Measurements from ENCODE around the gene ZNF655.

- TF ChIP-seq, protein P1, sequence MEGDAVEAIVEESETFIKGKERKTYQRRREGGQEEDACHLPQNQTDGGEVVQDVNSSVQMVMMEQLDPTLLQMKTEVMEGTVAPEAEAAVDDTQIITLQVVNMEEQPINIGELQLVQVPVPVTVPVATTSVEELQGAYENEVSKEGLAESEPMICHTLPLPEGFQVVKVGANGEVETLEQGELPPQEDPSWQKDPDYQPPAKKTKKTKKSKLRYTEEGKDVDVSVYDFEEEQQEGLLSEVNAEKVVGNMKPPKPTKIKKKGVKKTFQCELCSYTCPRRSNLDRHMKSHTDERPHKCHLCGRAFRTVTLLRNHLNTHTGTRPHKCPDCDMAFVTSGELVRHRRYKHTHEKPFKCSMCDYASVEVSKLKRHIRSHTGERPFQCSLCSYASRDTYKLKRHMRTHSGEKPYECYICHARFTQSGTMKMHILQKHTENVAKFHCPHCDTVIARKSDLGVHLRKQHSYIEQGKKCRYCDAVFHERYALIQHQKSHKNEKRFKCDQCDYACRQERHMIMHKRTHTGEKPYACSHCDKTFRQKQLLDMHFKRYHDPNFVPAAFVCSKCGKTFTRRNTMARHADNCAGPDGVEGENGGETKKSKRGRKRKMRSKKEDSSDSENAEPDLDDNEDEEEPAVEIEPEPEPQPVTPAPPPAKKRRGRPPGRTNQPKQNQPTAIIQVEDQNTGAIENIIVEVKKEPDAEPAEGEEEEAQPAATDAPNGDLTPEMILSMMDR (IDR thresholded peaks at IDR 0.05) = no peak
- TF ChIP-seq POLR2A (IDR thresholded peaks at IDR 0.05) = no peak
Observed at GRCh38 chr7:99605527-99605926, 47.1 kb downstream of the ZNF655 start.

Measured in heart left ventricle (tissue), 13 donors.